Tibial nerve (tissue), 4 donors: ENCODE data around the gene WDR36. TPM values are rescaled to one million over a fixed set of nuclear protein-coding genes. Genes with fewer than 3 reads are reported as not detected.

Experiments used
- DNase-seq, 2 donors: peaks; one replicate each; pipeline ENCODE4 v3.0.0-alpha.2; 2019; ENCODE audit warnings: low spot score in 2 of 2
- H3K27ac ChIP-seq, 4 donors: fragments of 200-600 bp; sonication (generic) in 3 of 4; one replicate each; pipeline ENCODE4 v1.5.1; 2017 to 2019; ENCODE audit warnings: mild to moderate bottlenecking in 1 of 4
- H3K27me3 ChIP-seq, 2 donors: fragments of 200-600 bp; sonication (generic) in 1 of 2; one replicate each; pipeline versions ENCODE4 v1.5.1 to v1.6.0; 2017 to 2019
- H3K36me3 ChIP-seq, 3 donors: fragments of 200-600 bp; sonication (generic); one replicate each; pipeline ENCODE4 v1.5.1; 2018 to 2019
- H3K4me1 ChIP-seq, 4 donors: fragments of 200-600 bp; sonication (generic) in 3 of 4; one replicate each; pipeline ENCODE4 v1.5.1; 2017 to 2019
- H3K4me3 ChIP-seq, 4 donors: fragments of 200-600 bp; sonication (generic) in 3 of 4; one replicate each; pipeline ENCODE4 v1.5.1; 2017 to 2019; ENCODE audit warnings: mild to moderate bottlenecking in 1 of 4, moderate library complexity in 1 of 4
- H3K9me3 ChIP-seq, 4 donors: fragments of 200-600 bp; sonication (generic) in 3 of 4; one replicate each; pipeline ENCODE4 v1.5.1; 2017 to 2019
- CTCF ChIP-seq, 5 experiments: fragments of 200-600 bp in 3 of 5; fragments of 450-650 bp in 2 of 5; sonication (generic) in 3 of 5; IDR thresholded peaks; one replicate each; pipeline ENCODE4 v1.5.1; 2016 to 2019; ENCODE audit warnings: antibody characterized with exemption in 5 of 5, mild to moderate bottlenecking in 3 of 5, moderate library complexity in 2 of 5
- EP300 ChIP-seq, 2 donors: sonication (generic); formaldehyde crosslinking; IDR thresholded peaks; one replicate each; pipeline ENCODE4 v1.6.1; 2017; ENCODE audit warnings: antibody characterized with exemption in 2 of 2, mild to moderate bottlenecking in 1 of 2
- POLR2A ChIP-seq, 2 donors: fragments of 450-650 bp; IDR thresholded peaks; one replicate each; pipeline ENCODE4 v1.6.1; 2017; ENCODE audit warnings: antibody characterized with exemption in 2 of 2, mild to moderate bottlenecking in 2 of 2, moderate library complexity in 2 of 2
- WGBS, 2 donors: methylation state at CpG; one replicate each; pipeline ENCODE4 v1.1.5; 2018; 5-methylcytosine and 5-hydroxymethylcytosine counted together
- total RNA-seq, 4 donors: library from RNA; depleted of rRNA; stranded (reverse); fragments of >200 nt; gene quantifications; one replicate each; pipeline ENCODE4 v1.1.0, GENCODE V29; 2016

WDR36 gene
- total RNA-seq, 4 donors from 2014 or later, result 21.6 to 27.9 (median 22.2) TPM

- Histone ChIP-seq H3K4me1 (peaks cover 0 to 44% (median 6%) of the 10 kb centered on the region in 4 donors), H3K4me3 (peak within 1 kb of the TSS in 2 of 4 donors; percentile 27 to 44), H3K27ac (no peak within 1 kb of the TSS), H3K9me3 (no peaks in the 10 kb centered on the region), H3K36me3 (no peaks in the 10 kb centered on the region), H3K27me3 (peaks cover 0 to 31% of the 10 kb centered on the region in 2 donors)
- DNase-seq, result no peak
- 70 to 79% methylated on average over 4 of the region's 4 CpGs for WGBS, 2 donors
- no peak for TF ChIP-seq CTCF (IDR thresholded peaks at IDR 0.05)
- TF ChIP-seq EP300 (IDR thresholded peaks at IDR 0.05), result no peak
- no peak for TF ChIP-seq POLR2A (IDR thresholded peaks at IDR 0.05)
Observed at GRCh38 chr5:111071413-111071812, 20.7 kb upstream of the WDR36 start, which contains the start of gene TSLP. Gene TSLP, plus strand, starts transcription at chr5:111071713. Its CDS starts 178 bp downstream, at chr5:111071891.

- DNase-seq, result peak in 1 of 2 donors; percentile 31
Observed at GRCh38 chr5:111072949-111073682, 19.0 kb upstream of the WDR36 start.

GRCh38 chr5:111074244-111074643 lies 17.9 kb upstream of the WDR36 start:
- peaks cover 0 to 17% of the 10 kb centered on the region in 2 donors for H3K27me3 ChIP-seq
- H3K27ac ChIP-seq, result no peak overlapping the region
- no peaks in the 10 kb centered on the region for H3K9me3 ChIP-seq
- H3K4me3 ChIP-seq, result no peak overlapping the region
- H3K36me3 ChIP-seq, result no peaks in the 10 kb centered on the region
- no peak for TF ChIP-seq CTCF (IDR thresholded peaks at IDR 0.05)
- no peak for TF ChIP-seq EP300 (IDR thresholded peaks at IDR 0.05)
- no peak for TF ChIP-seq POLR2A (IDR thresholded peaks at IDR 0.05)
- no peak for DNase-seq
- WGBS, 2 donors, result 75 to 88% methylated on average over 2 of the region's 2 CpGs
- H3K4me1 ChIP-seq, result peaks cover 0 to 44% (median 6%) of the 10 kb centered on the region in 4 donors

More at GRCh38 chr5:111072949-111073682, 19.0 kb upstream of the WDR36 start:
- H3K4me3 ChIP-seq, result peak overlapping the region; percentile 22 to 54 (median 42)
- peaks cover 0 to 44% (median 6%) of the 10 kb centered on the region in 4 donors for H3K4me1 ChIP-seq
- H3K27ac ChIP-seq, result peak overlapping the region in 1 of 4 donors; percentile 2
- TF ChIP-seq POLR2A (IDR thresholded peaks at IDR 0.05), result no peak
- no peak for TF ChIP-seq CTCF (IDR thresholded peaks at IDR 0.05)
- no peak for TF ChIP-seq EP300 (IDR thresholded peaks at IDR 0.05)
- no peaks in the 10 kb centered on the region for H3K9me3 ChIP-seq
- H3K27me3 ChIP-seq, result peaks cover 0 to 28% of the 10 kb centered on the region in 2 donors
- H3K36me3 ChIP-seq, result no peaks in the 10 kb centered on the region
- 2% methylated on average over 44 of the region's 44 CpGs for WGBS, 2 donors

GRCh38 chr5:111075520-111075919 lies 16.6 kb upstream of the WDR36 start:
- H3K27me3 ChIP-seq, result peaks cover 0 to 6% of the 10 kb centered on the region in 2 donors
- no peak overlapping the region for H3K4me3 ChIP-seq
- H3K36me3 ChIP-seq, result no peaks in the 10 kb centered on the region
- no peak overlapping the region for H3K27ac ChIP-seq
- DNase-seq, result no peak
- H3K9me3 ChIP-seq, result no peaks in the 10 kb centered on the region
- no peak for TF ChIP-seq EP300 (IDR thresholded peaks at IDR 0.05)
- no peak for TF ChIP-seq CTCF (IDR thresholded peaks at IDR 0.05)
- TF ChIP-seq POLR2A (IDR thresholded peaks at IDR 0.05), result no peak
- peaks cover 0 to 36% (median 6%) of the 10 kb centered on the region in 4 donors for H3K4me1 ChIP-seq

- H3K27ac ChIP-seq, result no peak overlapping the region
- no peaks in the 10 kb centered on the region for H3K9me3 ChIP-seq
- TF ChIP-seq EP300 (IDR thresholded peaks at IDR 0.05), result no peak
- no peak for TF ChIP-seq CTCF (IDR thresholded peaks at IDR 0.05)
- TF ChIP-seq POLR2A (IDR thresholded peaks at IDR 0.05), result no peak
- peaks cover 0 to 30% (median 4%) of the 10 kb centered on the region in 4 donors for H3K4me1 ChIP-seq
- DNase-seq, result no peak
- 55 to 65% methylated on average over 1 of the region's 1 CpG for WGBS, 2 donors
- H3K4me3 ChIP-seq, result no peak overlapping the region
- H3K27me3 ChIP-seq, result peaks cover 0 to under 1% of the 10 kb centered on the region in 2 donors
- no peaks in the 10 kb centered on the region for H3K36me3 ChIP-seq
Observed at GRCh38 chr5:111076091-111076490, 16.1 kb upstream of the WDR36 start.
